ENCODE data around the gene SLMAP.

Gene SLMAP

DNA sequence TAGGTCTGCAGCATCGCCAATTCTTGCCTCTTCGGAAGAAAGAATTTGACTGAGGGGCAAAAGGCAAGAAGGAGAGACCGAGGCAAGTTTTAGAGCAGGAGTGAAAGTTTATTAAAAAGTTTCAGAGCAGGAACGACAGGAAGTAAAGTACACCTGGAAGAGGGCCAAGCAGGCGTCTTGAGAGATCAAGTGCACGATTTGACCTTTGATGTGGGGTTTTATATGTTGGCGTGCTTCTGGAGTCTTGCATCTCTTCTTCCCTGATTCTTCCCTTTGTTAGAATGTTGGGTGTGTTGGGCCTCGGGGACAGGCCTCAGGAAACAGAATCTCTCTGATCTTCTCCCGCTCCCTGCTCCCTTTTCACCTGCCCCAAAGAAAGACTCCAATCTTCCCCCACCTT lies 211.5 kb downstream of the SLMAP start:
- no peak for DNase-seq

DNA sequence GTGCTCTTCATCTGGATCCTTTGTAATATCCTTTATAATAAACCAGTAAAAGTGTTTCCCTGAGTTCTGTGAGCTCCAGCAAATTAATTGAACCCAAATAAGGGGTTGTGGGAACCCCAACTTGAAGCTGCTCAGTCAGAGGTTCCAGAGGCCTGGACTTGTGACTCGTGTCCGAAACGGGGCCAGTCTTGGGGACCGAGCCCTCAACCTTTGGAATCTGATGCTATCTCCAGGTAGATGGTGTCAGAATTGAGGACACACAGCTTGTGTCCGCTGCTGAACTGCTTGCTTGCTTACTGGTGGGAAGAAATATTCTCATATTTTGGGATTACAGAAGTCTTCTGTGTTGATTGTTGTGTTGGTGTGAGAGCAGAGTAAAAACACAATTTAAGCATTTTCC lies 212.4 kb downstream of the SLMAP start:
- DNase-seq: no peak

DNA sequence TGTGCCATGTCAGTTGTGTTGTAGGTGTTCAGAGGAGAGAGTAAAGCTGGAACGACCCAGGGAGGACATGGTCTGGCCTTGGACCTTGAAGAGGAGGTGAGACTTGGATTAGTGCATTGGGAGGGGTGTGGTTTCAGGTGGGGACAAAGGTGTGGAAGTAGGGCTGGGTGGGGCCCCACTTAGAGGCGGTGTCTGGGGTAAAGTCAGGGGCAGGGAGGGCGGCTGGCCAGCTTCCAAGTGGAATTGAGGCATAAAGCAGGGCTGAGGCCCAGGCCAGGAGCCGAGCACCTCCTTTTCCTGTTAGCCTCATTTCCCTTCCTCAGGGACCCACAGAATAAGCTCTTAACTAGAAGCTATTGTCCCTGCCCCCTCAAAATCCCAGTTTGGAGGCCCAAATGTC lies 215.9 kb downstream of the SLMAP start:
- no peak for DNase-seq

DNA sequence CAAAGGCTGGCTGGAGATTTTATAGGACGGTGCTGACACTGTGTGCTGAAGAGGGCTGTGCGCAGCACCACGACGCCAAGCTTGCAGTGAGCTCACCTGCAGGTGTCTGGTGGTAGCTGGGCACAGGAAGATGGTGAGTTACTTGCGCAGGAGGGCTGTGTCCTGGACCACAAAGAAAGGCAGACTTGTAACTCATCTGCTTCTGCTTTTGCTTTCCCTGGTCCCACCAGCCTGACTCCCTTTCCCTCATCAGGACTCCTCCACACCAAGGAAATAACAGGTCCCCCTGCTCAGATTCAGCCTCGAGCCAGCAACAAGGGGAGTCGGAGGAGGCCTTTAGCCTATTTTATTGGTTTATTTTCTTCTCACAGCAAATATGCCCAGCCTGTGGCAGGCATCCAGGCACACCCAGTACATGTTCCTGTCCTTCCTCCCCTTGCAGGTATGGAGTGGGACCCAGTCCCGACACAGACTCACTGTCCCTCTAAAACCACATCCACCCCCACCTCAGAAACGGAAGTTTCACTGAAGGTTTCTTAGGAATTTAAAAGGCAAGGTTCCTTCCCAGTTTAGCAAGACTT lies 216.5 kb downstream of the SLMAP start:
- no peak for DNase-seq

DNA sequence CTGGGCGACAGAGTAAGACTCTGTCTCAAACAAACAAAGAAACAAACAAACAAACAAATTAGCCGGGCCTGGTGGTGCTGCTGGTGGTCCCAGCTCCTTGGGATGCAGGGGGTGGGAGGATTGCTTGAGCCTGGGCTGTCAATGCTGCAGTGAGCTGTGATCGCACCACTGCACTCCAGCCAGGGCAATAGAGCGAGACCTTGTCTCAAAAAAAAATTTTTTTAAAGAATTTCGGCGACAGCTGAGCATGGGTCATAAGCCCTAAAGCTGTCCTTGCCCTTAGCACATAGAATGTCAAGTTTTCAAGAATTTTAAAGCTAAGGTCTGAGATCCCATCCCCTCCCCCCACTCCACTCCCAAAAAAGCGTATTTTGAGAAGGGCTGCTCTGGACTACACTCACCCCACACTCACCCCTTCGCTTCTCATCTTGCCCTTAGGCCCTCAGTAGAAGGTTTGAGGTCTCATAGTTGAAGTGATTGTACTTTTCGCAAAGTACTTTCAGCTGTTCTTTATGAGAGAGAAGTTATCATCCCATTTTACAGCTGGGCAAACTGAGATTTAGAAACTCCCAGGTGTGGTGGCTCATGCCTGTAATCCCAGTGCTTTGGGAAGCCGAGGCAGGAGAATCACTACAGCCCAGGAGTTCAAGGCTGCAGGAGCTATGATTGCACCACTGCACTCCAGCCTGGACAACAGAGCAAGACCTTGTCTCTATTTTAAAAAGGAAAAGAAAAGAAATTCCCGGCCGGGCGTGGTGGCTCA lies 217.8 kb downstream of the SLMAP start:
- no peak for DNase-seq

DNA sequence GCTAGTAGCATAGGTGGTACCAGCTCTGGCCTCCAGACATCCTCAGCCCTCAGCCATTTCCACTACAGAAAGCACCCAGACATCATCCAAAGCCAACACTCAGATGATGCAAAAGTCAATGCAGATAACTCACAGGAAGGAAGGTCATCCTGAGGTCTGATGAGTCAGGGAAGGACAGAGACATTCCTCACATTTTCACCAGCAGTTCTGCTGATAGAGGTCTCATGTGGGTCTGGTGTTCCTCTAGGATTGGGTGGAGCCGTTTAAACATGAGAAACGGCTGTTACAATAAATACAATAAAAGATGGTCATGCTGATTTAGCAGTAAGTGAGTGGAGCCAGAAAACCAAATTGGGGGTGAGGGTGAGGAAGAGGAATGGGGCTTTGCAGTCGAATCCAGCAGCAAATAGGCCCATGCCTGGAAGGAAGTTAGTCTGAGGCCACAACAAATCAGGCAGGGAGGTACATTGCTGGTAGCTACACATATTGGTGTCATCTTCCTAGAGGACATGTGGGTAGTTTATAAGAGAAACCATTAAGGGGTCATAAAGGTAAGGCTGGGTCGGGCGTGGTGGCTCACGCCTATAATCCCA lies 218.8 kb downstream of the SLMAP start:
- peak; percentile 99 for DNase-seq

DNA sequence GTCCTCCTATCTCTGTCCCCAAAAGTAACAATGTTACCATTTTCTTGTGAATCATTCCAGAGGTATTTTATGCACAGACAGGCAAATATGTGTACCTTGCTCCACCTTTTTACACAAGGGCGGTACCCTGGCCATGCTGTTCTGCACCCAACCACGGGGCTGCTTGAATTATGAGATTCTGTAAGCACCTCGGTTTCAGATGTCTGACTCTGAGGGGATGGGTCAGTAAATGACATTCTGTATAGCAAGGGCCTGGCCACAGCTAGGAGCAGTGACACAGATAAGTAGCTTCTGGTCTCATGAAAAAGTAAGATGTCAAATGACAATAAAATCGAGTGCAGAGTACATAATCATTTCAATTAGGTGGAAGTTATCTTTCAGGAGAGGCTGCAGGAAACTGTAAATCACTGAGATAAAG lies 221.7 kb downstream of the SLMAP start:
- DNase-seq: no peak

DNA sequence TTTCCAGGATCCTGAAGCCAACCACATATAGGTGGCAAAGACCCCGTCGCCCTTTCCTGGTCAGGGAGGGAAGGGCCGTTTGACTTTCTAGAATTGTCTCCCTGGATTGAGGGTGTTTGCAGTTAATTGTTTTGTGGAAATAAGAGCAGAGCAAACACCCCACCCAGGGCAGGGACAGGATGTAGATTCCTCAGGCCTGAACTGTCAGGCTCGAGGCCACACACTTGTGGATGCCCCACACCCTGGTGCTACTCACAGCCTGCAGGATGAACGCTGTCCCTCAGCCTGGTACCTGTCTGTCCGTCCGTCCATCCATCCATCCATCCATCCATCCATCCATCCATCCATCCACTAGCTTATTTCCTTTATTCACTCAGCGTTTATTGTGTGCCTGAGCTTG lies 222.2 kb downstream of the SLMAP start:
- DNase-seq: no peak

All from fibroblast of skin of scalp (primary cell).